CMK (cell line): ENCODE results near the gene TBC1D3H.
"Not testable (repeated sequence)": the region's sequence is repeated elsewhere in the genome, so short reads cannot be mapped to it uniquely, and the experiment has no call there.

ENCODE experiments used
- DNase-seq: peaks from one replicate; pipeline ENCODE4 v3.0.0-alpha.2; 2010; ENCODE audit warnings: low read depth

Gene TBC1D3H

DNA sequence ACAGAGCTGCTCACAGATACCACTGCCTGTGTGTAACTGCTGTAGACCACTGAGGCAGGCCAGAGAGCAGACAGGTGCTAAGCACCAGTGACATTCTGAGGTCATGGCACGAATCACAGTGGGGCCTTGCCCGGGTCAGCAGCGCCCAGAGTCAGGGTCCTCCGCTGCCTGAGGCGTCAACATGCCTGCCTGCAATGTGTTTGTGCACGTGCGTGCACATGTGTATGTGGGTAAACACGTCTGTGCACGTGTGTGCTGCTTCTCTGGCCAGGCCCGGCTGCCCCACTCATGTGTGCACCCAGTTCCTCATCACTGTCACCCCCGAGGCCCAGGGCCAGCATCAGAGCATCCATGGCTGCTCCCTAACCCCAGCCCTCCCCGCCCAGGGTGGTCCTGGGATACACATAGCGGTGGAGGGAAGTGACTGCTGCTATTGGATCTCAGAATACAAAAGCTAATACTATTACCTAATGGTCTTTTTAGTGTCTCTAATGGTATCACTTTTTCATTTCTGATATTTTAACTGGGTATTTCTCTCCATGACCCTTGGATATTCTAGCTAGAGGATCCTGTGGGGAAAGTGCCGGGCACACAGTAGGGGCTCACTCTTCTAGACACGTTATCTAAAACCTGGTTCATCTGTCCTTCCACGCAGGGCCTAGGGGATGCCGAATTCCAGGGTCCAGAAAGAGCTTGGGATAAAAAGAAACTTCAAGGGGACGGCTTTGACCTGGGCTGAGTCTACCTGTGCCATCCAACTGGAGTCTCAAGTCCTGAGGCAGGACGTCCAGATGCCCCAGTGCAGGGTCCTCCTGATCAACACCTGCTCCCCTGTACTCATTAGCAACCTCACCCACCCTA, at the start of gene TBC1D3H:
TBC1D3H (minus strand) TSS at position 51 of the 861 bp plus-strand sequence. CDS start 1,540 bp downstream, outside the sequence.
- DNase-seq = not testable (repeated sequence)

- not testable (repeated sequence) for DNase-seq
Measured at GRCh38 chr17:36428891-36429290, 40.7 kb upstream of the TBC1D3H start.

DNA sequence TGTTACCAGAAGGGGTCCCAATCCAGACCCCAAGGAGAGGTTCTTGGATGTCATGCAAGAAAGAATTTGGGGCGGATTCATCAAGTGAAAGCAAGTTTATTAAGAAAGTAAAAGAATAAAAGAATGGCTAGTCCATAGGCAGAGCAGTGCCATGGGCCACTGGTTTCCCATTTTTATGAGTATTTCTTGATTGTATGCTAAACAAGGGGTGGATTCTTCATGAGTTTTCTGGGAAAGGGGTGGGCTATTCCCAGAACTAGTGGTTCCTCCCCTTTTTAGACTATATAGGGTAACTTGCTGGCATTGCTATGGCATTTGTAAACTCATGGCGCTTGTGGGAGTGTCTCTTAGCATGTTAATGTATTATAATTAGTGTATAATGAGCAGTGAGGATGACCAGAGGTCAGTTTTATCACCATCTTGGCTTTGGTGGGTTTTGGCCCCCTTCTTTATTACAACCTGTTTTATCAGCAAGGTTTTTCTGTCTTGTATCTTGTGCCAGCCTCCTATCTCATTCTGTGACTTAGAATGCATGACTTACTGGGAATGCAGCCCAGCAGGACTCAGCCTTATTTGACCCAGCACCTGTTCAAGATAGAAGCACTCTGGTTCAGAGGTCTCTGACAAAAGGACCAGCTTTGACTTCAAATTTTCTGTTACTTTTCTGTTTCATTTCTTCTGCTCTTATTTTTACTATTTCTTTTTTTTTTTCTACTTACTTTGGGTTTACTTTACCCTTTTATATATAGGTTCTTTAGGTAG, 27.1 kb upstream of the TBC1D3H start:
- not testable (repeated sequence) for DNase-seq

GRCh38 chr17:36390943-36391645, 2.9 kb upstream of the TBC1D3H start:
- not testable (repeated sequence) for DNase-seq

DNA sequence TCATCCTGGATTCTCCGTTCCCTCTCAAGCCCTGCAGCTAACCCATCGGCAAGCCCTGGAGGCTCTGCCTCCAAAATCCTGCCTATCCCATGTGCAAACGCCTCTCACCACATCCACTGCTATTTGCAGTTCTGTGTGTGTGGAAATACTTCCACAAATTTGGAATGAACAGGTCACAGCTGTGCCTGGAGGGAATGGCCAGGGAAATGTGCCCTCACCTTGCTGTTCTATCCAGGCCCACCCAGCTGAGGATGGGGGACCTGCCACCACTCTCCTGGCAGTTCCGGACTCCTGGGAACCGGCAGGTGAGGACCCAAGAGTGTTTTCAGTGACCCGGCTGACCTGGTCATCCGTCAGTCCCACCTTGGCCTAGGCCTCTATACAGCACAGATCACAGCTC, 12.3 kb downstream of the TBC1D3H start:
- DNase-seq = not testable (repeated sequence)

GRCh38 chr17:36362496-36362895, 25.7 kb downstream of the TBC1D3H start:
- DNase-seq = not testable (repeated sequence)
